H9 (cell line): ENCODE data around the gene PRRC1. TPM values are rescaled to one million over a fixed set of nuclear protein-coding genes. Genes with fewer than 3 reads are reported as not detected.

Experiments
- DNase-seq: peaks from one replicate; pipeline ENCODE4 v3.0.0-alpha.2; 2017
- H2AFZ ChIP-seq: one replicate; pipeline ENCODE4 v1.6.1; 2013; ENCODE audit warnings: mild to moderate bottlenecking, low read length, control low read depth, moderate library complexity
- H2AK5ac ChIP-seq: 2 replicates; pipeline ENCODE4 v1.6.1; 2013; ENCODE audit warnings: low read length, control low read depth, mixed read lengths; ENCODE audit not compliant: insufficient read length
- H2BK120ac ChIP-seq: one replicate; pipeline ENCODE4 v1.6.1; 2013; ENCODE audit warnings: low read depth, mild to moderate bottlenecking, low read length, control low read depth, inconsistent platforms; ENCODE audit not compliant: poor library complexity, severe bottlenecking
- H2BK12ac ChIP-seq: 2 replicates; pipeline ENCODE4 v1.6.1; 2013; ENCODE audit warnings: low read length, control low read depth, mixed read lengths, low read depth; ENCODE audit not compliant: insufficient read length
- H2BK15ac ChIP-seq: 2 replicates; pipeline ENCODE4 v1.6.1; 2013; ENCODE audit warnings: low read depth, low read length, control low read depth
- H2BK20ac ChIP-seq: one replicate; pipeline ENCODE4 v1.6.1; 2013; ENCODE audit warnings: low read depth, mild to moderate bottlenecking, low read length, control low read depth, inconsistent platforms; ENCODE audit not compliant: poor library complexity, severe bottlenecking
- H2BK5ac ChIP-seq: 2 replicates; pipeline ENCODE4 v1.6.1; 2013; ENCODE audit warnings: low read length, control low read depth, mixed read lengths; ENCODE audit not compliant: insufficient read length
- H3K14ac ChIP-seq: 2 replicates; pipeline ENCODE4 v1.6.1; 2013; ENCODE audit warnings: low read length, control low read depth; ENCODE audit not compliant: insufficient read depth
- H3K18ac ChIP-seq: 2 replicates; pipeline ENCODE4 v1.6.1; 2013; ENCODE audit warnings: low read depth, mild to moderate bottlenecking, mixed read lengths, low read length, control low read depth; ENCODE audit not compliant: insufficient read length
- H3K23ac ChIP-seq: 2 replicates; pipeline ENCODE4 v1.6.1; 2013; ENCODE audit warnings: low read length, control low read depth, mixed read lengths, low read depth; ENCODE audit not compliant: insufficient read length
- H3K23me2 ChIP-seq: 2 replicates; pipeline ENCODE4 v1.6.1; 2013; ENCODE audit warnings: low read depth, mild to moderate bottlenecking, mixed read lengths, low read length, control low read depth; ENCODE audit not compliant: insufficient read length, poor library complexity, severe bottlenecking
- H3K27ac ChIP-seq: 2 replicates; pipeline ENCODE4 v1.5.1; 2013; ENCODE audit warnings: low read length, control low read depth, mixed read lengths, low read depth; ENCODE audit not compliant: insufficient read length
- H3K27me3 ChIP-seq: 2 replicates; pipeline ENCODE4 v1.6.1; 2013; ENCODE audit warnings: low read length, control low read depth, inconsistent platforms; ENCODE audit not compliant: insufficient read depth
- H3K4ac ChIP-seq: 2 replicates; pipeline ENCODE4 v1.6.1; 2013; ENCODE audit warnings: low read depth, mild to moderate bottlenecking, control low read depth, inconsistent platforms, low read length, moderate library complexity
- H3K4me1 ChIP-seq: 2 replicates; pipeline ENCODE4 v1.6.1; 2013; ENCODE audit warnings: low read length, control low read depth, inconsistent platforms; ENCODE audit not compliant: insufficient read depth
- H3K4me2 ChIP-seq: 2 replicates; pipeline ENCODE4 v1.6.1; 2013; ENCODE audit warnings: low read length, control low read depth, mixed read lengths; ENCODE audit not compliant: insufficient read length, insufficient read depth
- H3K56ac ChIP-seq: 2 replicates; pipeline ENCODE4 v1.6.1; 2013; ENCODE audit warnings: low read depth, mild to moderate bottlenecking, mixed read lengths, low read length, control low read depth; ENCODE audit not compliant: insufficient read length
- H3K79me1 ChIP-seq: 2 replicates; pipeline ENCODE4 v1.6.1; 2013; ENCODE audit warnings: low read depth, mild to moderate bottlenecking, moderate library complexity, low read length, control low read depth, inconsistent platforms; ENCODE audit not compliant: insufficient read depth, poor library complexity, severe bottlenecking
- H3K79me2 ChIP-seq: 2 replicates; pipeline ENCODE4 v1.6.1; 2013; ENCODE audit warnings: low read length, control low read depth, inconsistent platforms; ENCODE audit not compliant: insufficient read depth
- H3K9ac ChIP-seq: 2 replicates; pipeline ENCODE4 v1.6.1; 2013; ENCODE audit warnings: low read length, control low read depth, mixed read lengths; ENCODE audit not compliant: insufficient read length; ENCODE audit errors: extremely low read depth
- H3K9me3 ChIP-seq: one replicate; pipeline ENCODE4 v1.6.1; 2013; ENCODE audit warnings: low read depth, low read length, inconsistent platforms; ENCODE audit not compliant: control insufficient read depth
- H3T11ph ChIP-seq: one replicate; pipeline ENCODE4 v1.6.1; 2013; ENCODE audit warnings: mild to moderate bottlenecking, low read length, control low read depth, inconsistent platforms
- H4K20me1 ChIP-seq: one replicate; pipeline ENCODE4 v1.6.1; 2013; ENCODE audit not compliant: control insufficient read depth, insufficient read length, insufficient read depth
- H4K5ac ChIP-seq: 2 replicates; pipeline ENCODE4 v1.6.1; 2013; ENCODE audit warnings: low read depth, mild to moderate bottlenecking, mixed read lengths, low read length, control low read depth; ENCODE audit not compliant: insufficient read length
- H4K8ac ChIP-seq: replicated peaks from 2 replicates; pipeline ENCODE4 v1.6.1; 2013; ENCODE audit warnings: low read length, control low read depth, mixed read lengths, low read depth; ENCODE audit not compliant: insufficient read length
- H4K91ac ChIP-seq: 2 replicates; pipeline ENCODE4 v1.6.1; 2013; ENCODE audit warnings: low read depth, mild to moderate bottlenecking, moderate library complexity, mixed read lengths, low read length, control low read depth; ENCODE audit not compliant: insufficient read length
- H3K27ac Mint-ChIP-seq, 3 experiments: 2 replicates in 2 of 3; 3 replicates in 1 of 3; pipeline ENCODE4 v1.8.0; 2020 to 2021; ENCODE audit warnings: mixed read lengths in 3 of 3, mild to moderate bottlenecking in 1 of 3, moderate library complexity in 1 of 3
- H3K27me3 Mint-ChIP-seq: 2 replicates; pipeline ENCODE4 v1.8.0; 2021; ENCODE audit warnings: low read depth, mild to moderate bottlenecking, moderate library complexity, mixed read lengths
- H3K36me3 Mint-ChIP-seq, 3 experiments: 2 replicates in 2 of 3; 3 replicates in 1 of 3; pipeline ENCODE4 v1.8.0; 2020 to 2021; ENCODE audit warnings: low read depth in 3 of 3, mixed read lengths in 3 of 3; ENCODE audit not compliant: insufficient read depth in 1 of 3
- H3K4me1 Mint-ChIP-seq, 2 experiments: 2 replicates each; pipeline ENCODE4 v1.8.0; 2020; ENCODE audit warnings: mixed read lengths in 2 of 2
- H3K4me3 Mint-ChIP-seq, 2 experiments: 2 replicates in 1 of 2; 3 replicates in 1 of 2; pipeline ENCODE4 v1.8.0; 2020 to 2021; ENCODE audit warnings: mild to moderate bottlenecking in 2 of 2, mixed read lengths in 2 of 2, moderate library complexity in 1 of 2
- H3K9me3 Mint-ChIP-seq, 2 experiments: 2 replicates in 1 of 2; 3 replicates in 1 of 2; pipeline ENCODE4 v1.8.0; 2020; ENCODE audit warnings: mild to moderate bottlenecking in 2 of 2, mixed read lengths in 2 of 2, moderate library complexity in 1 of 2
- WGBS: extraction: QIAGEN DNeasy Blood & Tissue Kit; methylation state at CpG from one replicate; pipeline ENCODE4 v1.1.7; 2013; ENCODE audit warnings: missing lambda C conversion rate, low lambda C conversion rate, mixed read lengths; ENCODE audit not compliant: insufficient read length; ENCODE audit errors: extremely low coverage; 5-methylcytosine and 5-hydroxymethylcytosine counted together
- total RNA-seq: library from RNA; stranded (reverse); gene quantifications from 2 replicates; pipeline ENCODE4 v1.2.1, GENCODE V29; 2021
- TF ChIP-seq, protein P1 (sequence below): fragments of 200-600 bp; sonication (generic); conservative IDR thresholded peaks from 3 replicates; pipeline ENCODE4 v1.8.0; 2021; ENCODE audit warnings: antibody characterized with exemption, mild to moderate bottlenecking

Gene PRRC1
- total RNA-seq, 1 experiment from 2014 or later = 70.7 TPM

DNA sequence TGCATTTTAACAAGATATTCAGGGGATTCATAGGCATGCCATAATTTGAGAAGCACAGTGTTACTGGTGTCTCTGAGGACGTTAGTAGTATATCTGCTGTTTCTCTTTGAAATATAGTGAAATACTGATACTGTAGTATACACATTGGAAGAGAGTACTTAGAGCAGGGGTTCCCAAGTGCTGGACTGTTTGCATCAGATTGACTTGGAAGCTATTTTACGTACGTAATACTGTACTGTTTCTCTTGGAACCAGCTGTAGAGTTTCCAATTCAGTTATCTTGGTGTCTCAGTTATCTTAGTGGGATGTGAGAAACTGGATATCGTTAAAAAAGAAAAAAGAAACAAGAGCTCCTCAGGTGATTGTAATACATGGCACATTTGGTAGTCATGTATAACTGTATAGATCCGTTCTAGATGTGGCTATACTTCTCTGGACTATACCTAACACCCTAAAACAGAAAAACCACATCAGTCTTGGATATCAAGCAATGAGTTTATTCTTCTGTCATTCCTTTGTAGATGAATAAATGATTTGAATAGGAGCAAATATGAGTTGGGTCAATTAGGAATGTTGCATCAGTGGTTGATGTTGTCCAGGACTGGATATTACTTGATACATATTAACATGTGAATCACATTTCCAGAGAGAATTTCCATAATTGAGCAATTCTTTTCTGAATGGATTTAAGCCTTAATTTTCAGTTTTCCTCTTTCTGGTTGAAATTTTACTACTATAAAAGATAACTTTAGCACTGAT, 33.4 kb downstream of the PRRC1 start:
- no peak overlapping the region for H3K23ac ChIP-seq
- H4K8ac ChIP-seq = no peak overlapping the region
- H3K27ac Mint-ChIP-seq = no peak overlapping the region
- no peak overlapping the region for H2AFZ ChIP-seq
- no peak overlapping the region for H4K91ac ChIP-seq
- H3K4me1 Mint-ChIP-seq = no peaks in the 10 kb centered on the region
- H2BK20ac ChIP-seq = no peak overlapping the region
- no peak overlapping the region for H2BK15ac ChIP-seq
- DNase-seq = no peak
- no peak overlapping the region for H3K4ac ChIP-seq
- no peaks in the 10 kb centered on the region for H3K79me1 ChIP-seq
- H3K27ac ChIP-seq = no peak overlapping the region
- TF ChIP-seq, protein P1, sequence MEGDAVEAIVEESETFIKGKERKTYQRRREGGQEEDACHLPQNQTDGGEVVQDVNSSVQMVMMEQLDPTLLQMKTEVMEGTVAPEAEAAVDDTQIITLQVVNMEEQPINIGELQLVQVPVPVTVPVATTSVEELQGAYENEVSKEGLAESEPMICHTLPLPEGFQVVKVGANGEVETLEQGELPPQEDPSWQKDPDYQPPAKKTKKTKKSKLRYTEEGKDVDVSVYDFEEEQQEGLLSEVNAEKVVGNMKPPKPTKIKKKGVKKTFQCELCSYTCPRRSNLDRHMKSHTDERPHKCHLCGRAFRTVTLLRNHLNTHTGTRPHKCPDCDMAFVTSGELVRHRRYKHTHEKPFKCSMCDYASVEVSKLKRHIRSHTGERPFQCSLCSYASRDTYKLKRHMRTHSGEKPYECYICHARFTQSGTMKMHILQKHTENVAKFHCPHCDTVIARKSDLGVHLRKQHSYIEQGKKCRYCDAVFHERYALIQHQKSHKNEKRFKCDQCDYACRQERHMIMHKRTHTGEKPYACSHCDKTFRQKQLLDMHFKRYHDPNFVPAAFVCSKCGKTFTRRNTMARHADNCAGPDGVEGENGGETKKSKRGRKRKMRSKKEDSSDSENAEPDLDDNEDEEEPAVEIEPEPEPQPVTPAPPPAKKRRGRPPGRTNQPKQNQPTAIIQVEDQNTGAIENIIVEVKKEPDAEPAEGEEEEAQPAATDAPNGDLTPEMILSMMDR = no peak
- no peak overlapping the region for H3K56ac ChIP-seq
- H3T11ph ChIP-seq = no peak overlapping the region
- H3K79me2 ChIP-seq = no peaks in the 10 kb centered on the region
- no peaks in the 10 kb centered on the region for H3K23me2 ChIP-seq
- no peak overlapping the region for H2BK12ac ChIP-seq
- no peak overlapping the region for H4K5ac ChIP-seq
- H3K9me3 Mint-ChIP-seq = peaks cover 2% of the 10 kb centered on the region in 2 experiments; a peak in 1 of 5 replicates
- H3K27me3 ChIP-seq = no peaks in the 10 kb centered on the region
- H3K14ac ChIP-seq = no peak overlapping the region
- no peak overlapping the region for H3K4me2 ChIP-seq
- no peak overlapping the region for H2AK5ac ChIP-seq
- H4K20me1 ChIP-seq = no peaks in the 10 kb centered on the region
- no peaks in the 10 kb centered on the region for H3K4me1 ChIP-seq
- no peaks in the 10 kb centered on the region for H3K27me3 Mint-ChIP-seq
- H3K36me3 Mint-ChIP-seq = peaks cover 17 to 48% (median 45%) of the 10 kb centered on the region in 3 experiments; a peak in 6 of 7 replicates
- no peak overlapping the region for H3K4me3 Mint-ChIP-seq
- no peak overlapping the region for H2BK5ac ChIP-seq
- WGBS = no CpG with 5 or more reads among the region's 5 CpGs
- H3K9me3 ChIP-seq = no peaks in the 10 kb centered on the region
- no peak overlapping the region for H3K18ac ChIP-seq
- H3K9ac ChIP-seq = no peak overlapping the region
- no peak overlapping the region for H2BK120ac ChIP-seq
